ENCODE results near the gene HBA2. TPM values are rescaled to one million over a fixed set of nuclear protein-coding genes. Genes with fewer than 3 reads are reported as not detected.
A peak's percentile ranks its signal among the peaks of the same experiment; 100 is the strongest.

HBA2 gene
- total and polyA plus RNA-seq, 9 of the 15 experiments (the other 6 are each of a cell fraction or from before 2014, with no cell fraction given): 40.4 to 853 (median 286) TPM

GRCh38 chr16:143047-143446 is 29.6 kb upstream of the HBA2 start (continued):
- TF ChIP-seq MLLT1 (IDR thresholded peaks at IDR 0.05): no peak
- TF ChIP-seq JUN (IDR thresholded peaks at IDR 0.05; ENCODE audit: borderline replicate concordance, low read depth, low read length): no peak
- TF ChIP-seq JUN (CRISPR knock-in tag; IDR thresholded peaks at IDR 0.05; ENCODE audit: borderline replicate concordance): no peak
- TF ChIP-seq ZNF277 (CRISPR knock-in tag; IDR thresholded peaks at IDR 0.05; ENCODE audit: borderline replicate concordance): no peak
- no peak for TF ChIP-seq SRSF9 (IDR thresholded peaks at IDR 0.05; ENCODE audit: borderline replicate concordance, low read depth, low read length)
- peak; percentile 18 for TF ChIP-seq KDM5B (IDR thresholded peaks at IDR 0.05; ENCODE audit: insufficient replicate concordance, low read depth, low read length)
- no peak for TF ChIP-seq ZNF507 (tag; conservative IDR thresholded peaks at IDR 0.05)
- no peak for TF ChIP-seq ZNF408 (CRISPR knock-in tag; IDR thresholded peaks at IDR 0.05; ENCODE audit: low read depth)
- no peak for TF ChIP-seq SIN3B (IDR thresholded peaks at IDR 0.05; ENCODE audit: low read depth)
- TF ChIP-seq MEF2A (IDR thresholded peaks at IDR 0.05; ENCODE audit: control insufficient read depth, low read depth, low read length): no peak
- no peak for TF ChIP-seq FOSL1 (tag; conservative IDR thresholded peaks at IDR 0.05)
- TF ChIP-seq E2F3 (CRISPR knock-in tag; IDR thresholded peaks at IDR 0.05): no peak
- peak; percentile 52 to 79; a peak in 3 of 4 replicates for TF ChIP-seq HDAC1 (IDR thresholded peaks at IDR 0.05)
- TF ChIP-seq NCOA2 (IDR thresholded peaks at IDR 0.05; ENCODE audit: partially characterized antibody in 2 of 2): no peak
- TF ChIP-seq ZNF263 (CRISPR knock-in tag; IDR thresholded peaks at IDR 0.05; ENCODE audit: borderline replicate concordance): no peak
- peak in 2 of 3 experiments; percentile 60 to 71 for TF ChIP-seq YY1 (IDR thresholded peaks at IDR 0.05; ENCODE audit: borderline replicate concordance in 1 of 3, control insufficient read depth in 1 of 3, extremely low read depth in 1 of 3, insufficient read depth in 3 of 3, insufficient read length in 1 of 3, insufficient replicate concordance in 2 of 3, low read depth in 1 of 3, low read length in 2 of 3)
- TF ChIP-seq ZNF217 (CRISPR knock-in tag; IDR thresholded peaks at IDR 0.05): no peak
- TF ChIP-seq TRIM28 (IDR thresholded peaks at IDR 0.05): no peak; the same call in 1 of the 2 replicates
- peak; percentile 97 for TF ChIP-seq ARID1B (IDR thresholded peaks at IDR 0.05)
- 0 out of 2 replicates have a peak, but pooled peaks have one; percentile 19 for TF ChIP-seq MAX (CRISPR knock-in tag; IDR thresholded peaks at IDR 0.05)
- no peak for TF ChIP-seq SRSF1 (IDR thresholded peaks at IDR 0.05; ENCODE audit: low read depth, low read length)
- TF ChIP-seq ADNP (tag; IDR thresholded peaks at IDR 0.05): no peak
- TF ChIP-seq GATA2 (CRISPR knock-in tag; IDR thresholded peaks at IDR 0.05): peak; percentile 85
- peak; percentile 74 for TF ChIP-seq CCNT2 (IDR thresholded peaks at IDR 0.05; ENCODE audit: borderline replicate concordance, extremely low read depth, insufficient read length, low read depth, low read length)
- TF ChIP-seq DDX20 (tag; IDR thresholded peaks at IDR 0.05; ENCODE audit: low read depth): no peak
- TF ChIP-seq CXXC5 (CRISPR knock-in tag; IDR thresholded peaks at IDR 0.05): peak; percentile 76
- TF ChIP-seq SLC30A9 (CRISPR knock-in tag; IDR thresholded peaks at IDR 0.05): no peak
- TF ChIP-seq OTX1 (CRISPR knock-in tag; IDR thresholded peaks at IDR 0.05): no peak
